ENCODE results near the gene THBD.

The THBD gene

DNA sequence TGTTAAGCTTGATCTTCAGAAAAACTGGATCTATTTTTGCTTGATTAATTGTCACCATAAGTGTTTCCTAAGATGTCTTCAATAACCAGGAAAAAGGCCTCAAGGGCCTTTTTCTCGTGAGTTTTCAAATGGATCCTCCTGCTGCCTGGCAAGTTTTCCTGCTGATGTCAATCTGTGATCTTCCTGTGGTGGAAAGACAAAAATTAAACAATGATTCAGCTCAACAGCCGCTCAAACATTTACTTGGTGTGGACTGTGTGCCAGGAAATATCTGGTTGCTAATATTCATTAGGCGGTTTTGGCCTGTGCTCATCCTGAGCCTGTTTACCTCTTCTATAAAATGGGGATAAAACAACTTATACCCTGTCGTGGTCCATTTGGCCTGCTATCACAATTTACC, 49.7 kb downstream of the THBD start:
- in situ Hi-C loops (cut with HindIII; ENCODE audit: low sequenced_read_pairs), result no loop called here
- DNase-seq (ENCODE audit: low read depth), result no peak
- TF ChIP-seq, protein P1, sequence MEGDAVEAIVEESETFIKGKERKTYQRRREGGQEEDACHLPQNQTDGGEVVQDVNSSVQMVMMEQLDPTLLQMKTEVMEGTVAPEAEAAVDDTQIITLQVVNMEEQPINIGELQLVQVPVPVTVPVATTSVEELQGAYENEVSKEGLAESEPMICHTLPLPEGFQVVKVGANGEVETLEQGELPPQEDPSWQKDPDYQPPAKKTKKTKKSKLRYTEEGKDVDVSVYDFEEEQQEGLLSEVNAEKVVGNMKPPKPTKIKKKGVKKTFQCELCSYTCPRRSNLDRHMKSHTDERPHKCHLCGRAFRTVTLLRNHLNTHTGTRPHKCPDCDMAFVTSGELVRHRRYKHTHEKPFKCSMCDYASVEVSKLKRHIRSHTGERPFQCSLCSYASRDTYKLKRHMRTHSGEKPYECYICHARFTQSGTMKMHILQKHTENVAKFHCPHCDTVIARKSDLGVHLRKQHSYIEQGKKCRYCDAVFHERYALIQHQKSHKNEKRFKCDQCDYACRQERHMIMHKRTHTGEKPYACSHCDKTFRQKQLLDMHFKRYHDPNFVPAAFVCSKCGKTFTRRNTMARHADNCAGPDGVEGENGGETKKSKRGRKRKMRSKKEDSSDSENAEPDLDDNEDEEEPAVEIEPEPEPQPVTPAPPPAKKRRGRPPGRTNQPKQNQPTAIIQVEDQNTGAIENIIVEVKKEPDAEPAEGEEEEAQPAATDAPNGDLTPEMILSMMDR (IDR thresholded peaks at IDR 0.05; ENCODE audit: low read depth, low read length, missing control alignments), result no peak

GRCh38 chr20:22998476-22998875, 51.0 kb downstream of the THBD start:
- TF ChIP-seq, protein P1 (IDR thresholded peaks at IDR 0.05; ENCODE audit: low read depth, low read length, missing control alignments), result no peak
- H3K4me3 ChIP-seq (ENCODE audit: low read depth, low read length), result no peak overlapping the region
- in situ Hi-C loops (cut with HindIII; ENCODE audit: low sequenced_read_pairs), result no loop called here
- DNase-seq (ENCODE audit: low read depth), result no peak

More for the DNA sequence above, 49.7 kb downstream of the THBD start:
- no peak overlapping the region for H3K4me3 ChIP-seq (ENCODE audit: low read depth, low read length)

- no peak for DNase-seq (ENCODE audit: low read depth)
- in situ Hi-C loops (cut with HindIII; ENCODE audit: low sequenced_read_pairs), result no loop called here
These were observed 53.5 kb downstream of the THBD start for GRCh38 chr20:22995923-22996322.

More at GRCh38 chr20:22995923-22996322, 53.5 kb downstream of the THBD start:
- TF ChIP-seq, protein P1 (IDR thresholded peaks at IDR 0.05; ENCODE audit: low read depth, low read length, missing control alignments), result no peak
- H3K4me3 ChIP-seq (ENCODE audit: low read depth, low read length), result no peak overlapping the region

All from astrocyte of the cerebellum (primary cell).